ENCODE results near the gene DPP7. TPM values are rescaled to one million over a fixed set of nuclear protein-coding genes. Genes with fewer than 3 reads are reported as not detected.

The DPP7 gene
- total and polyA plus RNA-seq, 10 of the 15 experiments (the other 5 are each of a cell fraction or from before 2014, with no cell fraction given) = 0.68 to 245 (median 106) TPM

GRCh38 chr9:137067860-137068538 lies 46.5 kb downstream of the DPP7 start:
- intact Hi-C loops (cut with micrococcal nuclease; ENCODE audit: unreplicated experiment) (loop anchor here (5.0 kb wide), 1 partner anchor 49 kb away; no protein-coding TSS in a partner anchor), in situ Hi-C loops (cut with MboI) (no loop called here)
- Histone ChIP-seq H3K27ac (ENCODE audit: control insufficient read depth, insufficient read depth) (no peak overlapping the region), H3K4me2 (ENCODE audit: control insufficient read depth, insufficient read depth) (peak overlapping the region; percentile 90), H3K79me2 (ENCODE audit: control insufficient read depth, insufficient read depth, low read length) (peaks cover 7% of the 10 kb centered on the region), H3K9ac (ENCODE audit: control insufficient read depth, insufficient read depth, low read length) (no peak overlapping the region), H3K4me3 (0 out of 2 replicates have a peak overlapping the region, but pooled peaks have one; percentile 15), H3K4me1 (ENCODE audit: control insufficient read depth, insufficient read depth, low read length) (peaks cover 25% of the 10 kb centered on the region), H3K9me3 (replicated peaks; ENCODE audit: control insufficient read depth, insufficient read depth, low read length) (no peaks in the 10 kb centered on the region), H3K36me3 (ENCODE audit: control insufficient read depth in 2 of 2, insufficient read depth in 2 of 2, low read length in 1 of 2) (no peaks in the 10 kb centered on the region; a peak in 2 of 4 replicates), H4K20me1 (ENCODE audit: control insufficient read depth, insufficient read depth) (no peaks in the 10 kb centered on the region), H2AFZ (ENCODE audit: control insufficient read depth, low read depth, low read length) (no peak overlapping the region), H3K27me3 (replicated peaks in 1 of 2; ENCODE audit: control insufficient read depth in 2 of 2, insufficient read depth in 2 of 2, low read length in 1 of 2) (no peaks in the 10 kb centered on the region)
- BruUV-seq (replicated peaks) = TSS peak; percentile 46
- CTCF ChIA-PET = interaction anchor here (0.6 to 7.9 kb wide), 38 partner anchors 9 to 326 kb away, joined by 3 to 81 read pairs (median 4); partner anchors contain the start of genes AJM1, FBXW5, FUT7 and MAN1B1
- DNase-seq (ENCODE audit: low read depth, low spot score) (no peak), FAIRE-seq (peak; percentile 79), ATAC-seq (peak; percentile 80)
- SMC1A ChIA-PET (ENCODE audit: uncharacterized antibody, unreplicated experiment) = interaction anchor here (0.6 to 7.2 kb wide), 11 partner anchors 8 to 169 kb away, joined by 3 to 30 read pairs (median 6); partner anchors contain the start of genes MAN1B1 and NPDC1
- WGBS (ENCODE audit: insufficient coverage, insufficient replicate concordance, low lambda C conversion rate, missing lambda C conversion rate) = 29% methylated on average over 12 of the region's 12 CpGs
- POLR2A ChIA-PET = interaction anchor here (0.8 to 3.5 kb wide), 10 partner anchors 9 to 155 kb away, joined by 3 to 16 read pairs (median 6); partner anchors contain the start of genes MAN1B1 and UAP1L1
- RAD21 ChIA-PET (ENCODE audit: unreplicated experiment) = interaction anchor here (0.6 to 2.9 kb wide), 20 partner anchors 9 to 168 kb away, joined by 3 to 25 read pairs (median 8); partner anchors contain the start of genes CLIC3, CYSRT1, MAN1B1 and NPDC1
- TF ChIP-seq, protein P1, sequence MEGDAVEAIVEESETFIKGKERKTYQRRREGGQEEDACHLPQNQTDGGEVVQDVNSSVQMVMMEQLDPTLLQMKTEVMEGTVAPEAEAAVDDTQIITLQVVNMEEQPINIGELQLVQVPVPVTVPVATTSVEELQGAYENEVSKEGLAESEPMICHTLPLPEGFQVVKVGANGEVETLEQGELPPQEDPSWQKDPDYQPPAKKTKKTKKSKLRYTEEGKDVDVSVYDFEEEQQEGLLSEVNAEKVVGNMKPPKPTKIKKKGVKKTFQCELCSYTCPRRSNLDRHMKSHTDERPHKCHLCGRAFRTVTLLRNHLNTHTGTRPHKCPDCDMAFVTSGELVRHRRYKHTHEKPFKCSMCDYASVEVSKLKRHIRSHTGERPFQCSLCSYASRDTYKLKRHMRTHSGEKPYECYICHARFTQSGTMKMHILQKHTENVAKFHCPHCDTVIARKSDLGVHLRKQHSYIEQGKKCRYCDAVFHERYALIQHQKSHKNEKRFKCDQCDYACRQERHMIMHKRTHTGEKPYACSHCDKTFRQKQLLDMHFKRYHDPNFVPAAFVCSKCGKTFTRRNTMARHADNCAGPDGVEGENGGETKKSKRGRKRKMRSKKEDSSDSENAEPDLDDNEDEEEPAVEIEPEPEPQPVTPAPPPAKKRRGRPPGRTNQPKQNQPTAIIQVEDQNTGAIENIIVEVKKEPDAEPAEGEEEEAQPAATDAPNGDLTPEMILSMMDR (IDR thresholded peaks at IDR 0.05 in 2 of 3, conservative IDR thresholded peaks at IDR 0.05 in 1 of 3; ENCODE audit: control insufficient read depth in 2 of 3, extremely low read depth in 1 of 3, insufficient read depth in 1 of 3, low read depth in 3 of 3, low read length in 3 of 3) = peak; percentile 85 to 89 (median 89)
- TF ChIP-seq MEF2B (IDR thresholded peaks at IDR 0.05; ENCODE audit: partially characterized antibody, poor library complexity, severe bottlenecking) (no peak), SREBF2 (IDR thresholded peaks at IDR 0.05; ENCODE audit: low read length) (no peak), NFXL1 (IDR thresholded peaks at IDR 0.05; ENCODE audit: borderline replicate concordance) (no peak), ZNF687 (IDR thresholded peaks at IDR 0.05) (no peak), HDAC2 (IDR thresholded peaks at IDR 0.05) (no peak), POU2F2 (IDR thresholded peaks at IDR 0.05; ENCODE audit: borderline replicate concordance, low read depth, low read length) (no peak), MXI1 (IDR thresholded peaks at IDR 0.05; ENCODE audit: low read depth, low read length) (no peak), JUNB (IDR thresholded peaks at IDR 0.05) (no peak), ATF7 (IDR thresholded peaks at IDR 0.05; ENCODE audit: low read depth) (no peak), LARP7 (IDR thresholded peaks at IDR 0.05) (peak; percentile 47; the same call in 1 of the 2 replicates), IRF4 (IDR thresholded peaks at IDR 0.05; ENCODE audit: low read depth, low read length) (0 out of 2 replicates have a peak, but pooled peaks have one; percentile 25), RBBP5 (conservative IDR thresholded peaks at IDR 0.05) (no peak), SIN3A (IDR thresholded peaks at IDR 0.05; ENCODE audit: low read depth, low read length) (no peak)
- TF ChIP-seq, protein P2, sequence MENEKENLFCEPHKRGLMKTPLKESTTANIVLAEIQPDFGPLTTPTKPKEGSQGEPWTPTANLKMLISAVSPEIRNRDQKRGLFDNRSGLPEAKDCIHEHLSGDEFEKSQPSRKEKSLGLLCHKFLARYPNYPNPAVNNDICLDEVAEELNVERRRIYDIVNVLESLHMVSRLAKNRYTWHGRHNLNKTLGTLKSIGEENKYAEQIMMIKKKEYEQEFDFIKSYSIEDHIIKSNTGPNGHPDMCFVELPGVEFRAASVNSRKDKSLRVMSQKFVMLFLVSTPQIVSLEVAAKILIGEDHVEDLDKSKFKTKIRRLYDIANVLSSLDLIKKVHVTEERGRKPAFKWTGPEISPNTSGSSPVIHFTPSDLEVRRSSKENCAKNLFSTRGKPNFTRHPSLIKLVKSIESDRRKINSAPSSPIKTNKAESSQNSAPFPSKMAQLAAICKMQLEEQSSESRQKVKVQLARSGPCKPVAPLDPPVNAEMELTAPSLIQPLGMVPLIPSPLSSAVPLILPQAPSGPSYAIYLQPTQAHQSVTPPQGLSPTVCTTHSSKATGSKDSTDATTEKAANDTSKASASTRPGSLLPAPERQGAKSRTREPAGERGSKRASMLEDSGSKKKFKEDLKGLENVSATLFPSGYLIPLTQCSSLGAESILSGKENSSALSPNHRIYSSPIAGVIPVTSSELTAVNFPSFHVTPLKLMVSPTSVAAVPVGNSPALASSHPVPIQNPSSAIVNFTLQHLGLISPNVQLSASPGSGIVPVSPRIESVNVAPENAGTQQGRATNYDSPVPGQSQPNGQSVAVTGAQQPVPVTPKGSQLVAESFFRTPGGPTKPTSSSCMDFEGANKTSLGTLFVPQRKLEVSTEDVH (IDR thresholded peaks at IDR 0.05; ENCODE audit: low read depth, partially characterized antibody) = no peak
